ENCODE data around the gene SLC7A14. TPM values are rescaled to one million over a fixed set of nuclear protein-coding genes. Genes with fewer than 3 reads are reported as not detected.

The SLC7A14 gene
- total RNA-seq, 1 experiment from 2014 or later: not detected

- Histone ChIP-seq H2AFZ (ENCODE audit: low read depth, low read length, poor library complexity, severe bottlenecking) (no peak overlapping the region), H3K4me2 (ENCODE audit: low read length) (no peak overlapping the region), H3K9me3 (ENCODE audit: control insufficient read depth in 1 of 2, insufficient read depth in 1 of 2, low read depth in 1 of 2, low read length in 2 of 2) (no peaks in the 10 kb centered on the region), H3K9me2 (ENCODE audit: insufficient read depth) (no peaks in the 10 kb centered on the region), H3K79me2 (ENCODE audit: insufficient read depth, low read length) (no peaks in the 10 kb centered on the region), H4K20me1 (ENCODE audit: insufficient read depth) (no peaks in the 10 kb centered on the region), H3K4me3 (replicated peaks in 1 of 2; ENCODE audit: low read depth in 1 of 2, low read length in 2 of 2) (no peak overlapping the region), H3K9ac (ENCODE audit: low read length) (no peak overlapping the region), H3K27ac (ENCODE audit: low read depth, low read length) (no peak overlapping the region), H3K4me1 (ENCODE audit: control insufficient read depth in 1 of 2, insufficient read depth in 2 of 2, low read length in 2 of 2) (no peaks in the 10 kb centered on the region), H3K27me3 (ENCODE audit: insufficient read depth, low read length) (no peaks in the 10 kb centered on the region), H3K36me3 (ENCODE audit: control insufficient read depth in 1 of 2, insufficient read depth in 2 of 2, low read length in 2 of 2) (no peaks in the 10 kb centered on the region)
- ATAC-seq: no peak
- ChIA-PET POLR2A (no interaction called here), CTCF (no interaction called here), RAD21 (ENCODE audit: low non-redundant PET in 1 of 2, low total read pairs in 2 of 2, uncharacterized antibody in 2 of 2, unreplicated experiment in 2 of 2) (no interaction called here)
- intact Hi-C loops (cut with micrococcal nuclease): no loop called here
- TF ChIP-seq CBX3 (IDR thresholded peaks at IDR 0.05; ENCODE audit: low read depth) (no peak), POLR2A (IDR thresholded peaks at IDR 0.05; ENCODE audit: borderline replicate concordance, extremely low read depth, insufficient read depth, insufficient read length) (no peak), MAX (IDR thresholded peaks at IDR 0.05) (no peak), SP1 (IDR thresholded peaks at IDR 0.05; ENCODE audit: low read depth) (no peak), POLR2AphosphoS5 (IDR thresholded peaks at IDR 0.05; ENCODE audit: low read depth, low read length) (no peak), CTCF (IDR thresholded peaks at IDR 0.05 in 2 of 3, conservative IDR thresholded peaks at IDR 0.05 in 1 of 3; ENCODE audit: borderline replicate concordance in 1 of 3, insufficient read depth in 1 of 3, low read depth in 2 of 3, low read length in 2 of 3) (no peak), JUND (IDR thresholded peaks at IDR 0.05) (no peak), TCF7L2 (IDR thresholded peaks at IDR 0.05; ENCODE audit: borderline replicate concordance, extremely low read depth, insufficient read depth, insufficient read length) (no peak), SRF (IDR thresholded peaks at IDR 0.05; ENCODE audit: low read depth) (no peak)
- BruUV-seq (replicated peaks): no TSS peak
- DNase-seq (ENCODE audit: low read depth, low spot score): no peak
These were observed 49.5 kb upstream of the SLC7A14 start for GRCh38 chr3:170635385-170635735.
